PFSK-1 (cell line): ENCODE data around the gene CYP8B1.

ENCODE experiments used
- FOXP2 ChIP-seq: optimal IDR thresholded peaks from 2 replicates; pipeline ENCODE3; 2011; ENCODE audit warnings: borderline replicate concordance, control low read depth, inconsistent platforms; ENCODE audit not compliant: insufficient read depth; ENCODE audit errors: extremely low read length, extremely low read depth
- POLR2AphosphoS5 ChIP-seq: IDR thresholded peaks from 2 replicates; pipeline ENCODE4 v1.6.1; 2012; ENCODE audit warnings: low read depth, mild to moderate bottlenecking, control low read depth, low read length, moderate library complexity
- REST ChIP-seq, 2 experiments: IDR thresholded peaks; 2 replicates each; pipeline versions ENCODE4 v1.6.1 to v1.8.0; 2011 to 2012; ENCODE audit warnings: low read depth in 2 of 2, low read length in 2 of 2, control low read depth in 1 of 2, inconsistent platforms in 1 of 2, mild to moderate bottlenecking in 1 of 2, moderate library complexity in 1 of 2; ENCODE audit not compliant: insufficient read depth in 1 of 2
- SIN3A ChIP-seq: IDR thresholded peaks from 2 replicates; pipeline ENCODE4 v1.6.1; 2012; ENCODE audit warnings: mild to moderate bottlenecking, low read length, moderate library complexity, borderline replicate concordance; ENCODE audit not compliant: insufficient read depth
- TAF1 ChIP-seq: IDR thresholded peaks from 2 replicates; pipeline ENCODE4 v1.6.1; 2012; ENCODE audit warnings: low read length, control low read depth, borderline replicate concordance; ENCODE audit not compliant: insufficient read depth

- no peak for TF ChIP-seq TAF1
- TF ChIP-seq SIN3A: no peak
- no peak for TF ChIP-seq REST (IDR thresholded peaks at IDR 0.05; ENCODE audit: insufficient read depth in 1 of 2, low read depth in 2 of 2, low read length in 2 of 2)
- TF ChIP-seq POLR2AphosphoS5: no peak
- TF ChIP-seq FOXP2: no peak
Measured at GRCh38 chr3:42880183-42880582, 4.5 kb upstream of the CYP8B1 start.
